ENCODE data around the gene FUT4. TPM values are rescaled to one million over a fixed set of nuclear protein-coding genes. Genes with fewer than 3 reads are reported as not detected.

Gene FUT4, protein sequence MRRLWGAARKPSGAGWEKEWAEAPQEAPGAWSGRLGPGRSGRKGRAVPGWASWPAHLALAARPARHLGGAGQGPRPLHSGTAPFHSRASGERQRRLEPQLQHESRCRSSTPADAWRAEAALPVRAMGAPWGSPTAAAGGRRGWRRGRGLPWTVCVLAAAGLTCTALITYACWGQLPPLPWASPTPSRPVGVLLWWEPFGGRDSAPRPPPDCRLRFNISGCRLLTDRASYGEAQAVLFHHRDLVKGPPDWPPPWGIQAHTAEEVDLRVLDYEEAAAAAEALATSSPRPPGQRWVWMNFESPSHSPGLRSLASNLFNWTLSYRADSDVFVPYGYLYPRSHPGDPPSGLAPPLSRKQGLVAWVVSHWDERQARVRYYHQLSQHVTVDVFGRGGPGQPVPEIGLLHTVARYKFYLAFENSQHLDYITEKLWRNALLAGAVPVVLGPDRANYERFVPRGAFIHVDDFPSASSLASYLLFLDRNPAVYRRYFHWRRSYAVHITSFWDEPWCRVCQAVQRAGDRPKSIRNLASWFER
- 2.2 to 2.9 TPM (median 2.6 TPM) in 5 replicates for total RNA-seq (2022; extraction: Qiagen RNA extraction)

DNA sequence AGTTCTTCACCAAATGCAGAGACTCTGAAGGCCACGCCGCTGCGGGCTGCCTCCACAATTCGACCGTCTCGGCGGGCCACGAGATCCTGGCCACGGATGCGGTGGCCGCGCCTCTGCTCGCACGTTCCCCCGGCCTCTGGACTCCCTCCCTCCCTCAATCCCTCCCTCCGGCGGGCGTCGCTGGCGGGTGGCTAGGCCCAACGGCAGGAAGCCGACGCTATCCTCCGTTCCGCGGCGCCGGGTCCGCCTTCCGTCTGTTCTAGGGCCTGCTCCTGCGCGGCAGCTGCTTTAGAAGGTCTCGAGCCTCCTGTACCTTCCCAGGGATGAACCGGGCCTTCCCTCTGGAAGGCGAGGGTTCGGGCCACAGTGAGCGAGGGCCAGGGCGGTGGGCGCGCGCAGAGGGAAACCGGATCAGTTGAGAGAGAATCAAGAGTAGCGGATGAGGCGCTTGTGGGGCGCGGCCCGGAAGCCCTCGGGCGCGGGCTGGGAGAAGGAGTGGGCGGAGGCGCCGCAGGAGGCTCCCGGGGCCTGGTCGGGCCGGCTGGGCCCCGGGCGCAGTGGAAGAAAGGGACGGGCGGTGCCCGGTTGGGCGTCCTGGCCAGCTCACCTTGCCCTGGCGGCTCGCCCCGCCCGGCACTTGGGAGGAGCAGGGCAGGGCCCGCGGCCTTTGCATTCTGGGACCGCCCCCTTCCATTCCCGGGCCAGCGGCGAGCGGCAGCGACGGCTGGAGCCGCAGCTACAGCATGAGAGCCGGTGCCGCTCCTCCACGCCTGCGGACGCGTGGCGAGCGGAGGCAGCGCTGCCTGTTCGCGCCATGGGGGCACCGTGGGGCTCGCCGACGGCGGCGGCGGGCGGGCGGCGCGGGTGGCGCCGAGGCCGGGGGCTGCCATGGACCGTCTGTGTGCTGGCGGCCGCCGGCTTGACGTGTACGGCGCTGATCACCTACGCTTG, at the start of gene FUT4:
Gene FUT4, plus strand, starts transcription at position 227 of the 951 bp plus-strand sequence. Its CDS starts 213 bp downstream, at position 440.

GRCh38 chr11:94511932-94512781, 31.6 kb upstream of the FUT4 start, which contains the start of gene C11orf97:
Gene C11orf97 (plus strand): TSS chr11:94512461. CDS start chr11:94512529, 68 bp downstream.

DNA sequence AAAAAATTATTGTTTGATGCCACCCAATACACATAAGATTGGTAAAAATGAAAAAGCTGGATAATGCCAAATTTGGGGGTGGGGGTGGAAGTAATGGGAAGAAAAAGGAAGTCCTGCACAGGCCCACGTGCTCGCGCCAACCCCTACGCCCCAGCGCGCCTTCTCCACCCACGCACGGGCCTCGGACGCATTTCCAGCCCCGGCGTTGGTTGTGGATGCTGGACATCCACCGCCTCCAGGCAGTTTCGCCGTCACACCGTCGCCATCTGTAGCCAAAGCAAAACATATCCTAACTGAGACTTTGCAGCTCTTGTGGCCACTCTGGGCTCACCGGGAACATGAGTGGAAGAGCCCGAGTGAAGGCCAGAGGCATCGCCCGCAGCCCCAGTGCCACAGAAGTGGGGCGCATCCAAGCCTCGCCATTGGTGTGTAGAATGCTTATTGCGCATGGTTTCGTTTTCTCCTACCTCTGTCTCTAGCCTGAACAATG, 23.5 kb downstream of the FUT4 start, which contains the start of gene PIWIL4:
Gene PIWIL4, plus strand, starts transcription at position 188 of the 490 bp plus-strand sequence. Its CDS starts 151 bp downstream, at position 339.

Other genes starting within 250 kb of the FUT4 start
- not detected in 5 replicates for gene IZUMO1R, start 239.3 kb upstream of the FUT4 start, total RNA-seq (2022; extraction: Qiagen RNA extraction)
- gene GPR83, start 142.5 kb upstream of the FUT4 start, total RNA-seq (2022; extraction: Qiagen RNA extraction) = 0.03 to 0.08 TPM (median 0.05 TPM) in 5 replicates
- 12.5 to 20.3 TPM (median 15.1 TPM) in 5 replicates for gene MRE11, start 50.1 kb upstream of the FUT4 start, total RNA-seq (2022; extraction: Qiagen RNA extraction)
- 6.3 to 7.9 TPM (median 6.6 TPM) in 5 replicates for gene ANKRD49, start 49.9 kb upstream of the FUT4 start, total RNA-seq (2022; extraction: Qiagen RNA extraction)
- not detected in 5 replicates for gene C11orf97, start 31.5 kb upstream of the FUT4 start, total RNA-seq (2022; extraction: Qiagen RNA extraction)
- gene PIWIL4, start 23.4 kb downstream of the FUT4 start, total RNA-seq (2022; extraction: Qiagen RNA extraction) = 0.07 to 0.47 TPM (median 0.15 TPM) in 5 replicates
- gene AMOTL1, start 224.4 kb downstream of the FUT4 start, total RNA-seq (2022; extraction: Qiagen RNA extraction) = 7.5 to 9.7 TPM (median 8.0 TPM) in 5 replicates